Immature natural killer cell (primary cell): ENCODE measurements around the gene ARHGAP12. TPM values are rescaled to one million over a fixed set of nuclear protein-coding genes. Genes with fewer than 3 reads are reported as not detected.
A peak's percentile ranks its signal among the peaks of the same experiment; 100 is the strongest.
"Not testable (repeated sequence)": the region's sequence is repeated elsewhere in the genome, so short reads cannot be mapped to it uniquely, and the experiment has no call there.

Experiments
- DNase-seq, 3 donors: peaks; one replicate each; pipeline ENCODE4 v3.0.0; 2022; ENCODE audit warnings: mixed read lengths in 1 of 3
- H3K27ac Mint-ChIP-seq, 6 donors: one replicate each; pipeline ENCODE4 v1.8.0; 2020; ENCODE audit warnings: mixed read lengths in 6 of 6, mild to moderate bottlenecking in 5 of 6, inconsistent platforms in 4 of 6, moderate library complexity in 3 of 6
- H3K27me3 Mint-ChIP-seq, 3 donors: one replicate each; pipeline ENCODE4 v1.8.0; 2020 to 2021; ENCODE audit warnings: low read depth in 3 of 3, mild to moderate bottlenecking in 3 of 3, mixed read lengths in 3 of 3, moderate library complexity in 3 of 3, inconsistent platforms in 1 of 3
- H3K36me3 Mint-ChIP-seq, 3 donors: one replicate each; pipeline ENCODE4 v1.8.0; 2020; ENCODE audit warnings: mixed read lengths in 3 of 3, inconsistent platforms in 2 of 3, mild to moderate bottlenecking in 2 of 3
- H3K4me1 Mint-ChIP-seq, 2 donors: one replicate each; pipeline ENCODE4 v1.8.0; 2020; ENCODE audit warnings: inconsistent platforms in 2 of 2, mild to moderate bottlenecking in 2 of 2, mixed read lengths in 2 of 2, moderate library complexity in 1 of 2
- H3K4me3 Mint-ChIP-seq, 5 donors: one replicate each; pipeline ENCODE4 v1.8.0; 2020; ENCODE audit warnings: mild to moderate bottlenecking in 5 of 5, mixed read lengths in 5 of 5, inconsistent platforms in 3 of 5, moderate library complexity in 3 of 5
- H3K9me3 Mint-ChIP-seq, 6 donors: one replicate each; pipeline ENCODE4 v1.8.0; 2020; ENCODE audit warnings: mild to moderate bottlenecking in 6 of 6, mixed read lengths in 6 of 6, inconsistent platforms in 4 of 6, moderate library complexity in 3 of 6
- polyA plus RNA-seq, 3 donors: library from polyadenylated mRNA; unstranded; fragments of 300-500 nt; fragmentation: Illumina TruSeq; gene quantifications; one replicate each; pipeline ENCODE4 v1.2.3, GENCODE V29; 2021

The ARHGAP12 gene, protein sequence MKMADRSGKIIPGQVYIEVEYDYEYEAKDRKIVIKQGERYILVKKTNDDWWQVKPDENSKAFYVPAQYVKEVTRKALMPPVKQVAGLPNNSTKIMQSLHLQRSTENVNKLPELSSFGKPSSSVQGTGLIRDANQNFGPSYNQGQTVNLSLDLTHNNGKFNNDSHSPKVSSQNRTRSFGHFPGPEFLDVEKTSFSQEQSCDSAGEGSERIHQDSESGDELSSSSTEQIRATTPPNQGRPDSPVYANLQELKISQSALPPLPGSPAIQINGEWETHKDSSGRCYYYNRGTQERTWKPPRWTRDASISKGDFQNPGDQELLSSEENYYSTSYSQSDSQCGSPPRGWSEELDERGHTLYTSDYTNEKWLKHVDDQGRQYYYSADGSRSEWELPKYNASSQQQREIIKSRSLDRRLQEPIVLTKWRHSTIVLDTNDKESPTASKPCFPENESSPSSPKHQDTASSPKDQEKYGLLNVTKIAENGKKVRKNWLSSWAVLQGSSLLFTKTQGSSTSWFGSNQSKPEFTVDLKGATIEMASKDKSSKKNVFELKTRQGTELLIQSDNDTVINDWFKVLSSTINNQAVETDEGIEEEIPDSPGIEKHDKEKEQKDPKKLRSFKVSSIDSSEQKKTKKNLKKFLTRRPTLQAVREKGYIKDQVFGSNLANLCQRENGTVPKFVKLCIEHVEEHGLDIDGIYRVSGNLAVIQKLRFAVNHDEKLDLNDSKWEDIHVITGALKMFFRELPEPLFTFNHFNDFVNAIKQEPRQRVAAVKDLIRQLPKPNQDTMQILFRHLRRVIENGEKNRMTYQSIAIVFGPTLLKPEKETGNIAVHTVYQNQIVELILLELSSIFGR
- polyA plus RNA-seq: 10 to 100 TPM in 1 of 3 donors, 1 to 10 TPM in 2; 6.2 to 11.8 (median 8.1) TPM

DNA sequence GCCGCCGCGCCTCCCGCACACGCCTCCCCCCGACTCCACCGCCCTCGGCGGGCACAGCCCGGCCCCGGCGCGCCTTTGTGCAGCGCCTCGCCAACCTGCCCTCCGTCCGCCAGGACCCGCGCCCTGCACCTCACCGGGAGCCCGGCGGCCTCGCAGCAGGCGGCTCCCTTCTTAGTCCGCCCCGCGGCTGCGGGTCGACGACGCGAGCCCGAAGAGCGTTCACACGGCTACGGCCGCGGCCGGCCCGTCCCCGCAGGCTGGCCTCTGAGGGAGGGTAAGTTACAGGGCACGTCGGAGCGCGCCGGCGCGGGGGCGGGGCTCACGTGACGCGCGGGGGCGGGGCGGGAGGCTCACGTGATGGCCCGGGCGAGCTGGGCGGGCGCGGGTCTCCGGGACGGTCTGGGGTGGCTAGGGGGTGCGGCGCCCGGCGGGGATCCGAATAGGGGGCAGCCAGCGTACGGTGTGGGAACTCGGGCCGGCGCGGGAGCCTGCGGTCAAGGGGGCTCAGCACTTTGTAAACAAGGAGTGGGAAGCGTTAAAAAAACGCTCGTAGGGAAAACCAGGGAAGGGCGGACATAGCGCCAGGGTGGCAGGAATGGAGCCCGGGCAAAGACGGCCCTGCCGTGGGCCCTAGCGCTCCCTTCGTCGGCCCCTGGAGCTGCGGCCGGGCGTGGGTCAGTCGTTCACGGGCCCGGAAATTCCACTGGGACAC lies at the start of gene ARHGAP12:
Gene ARHGAP12 (minus strand): TSS at position 283 of the 712 bp plus-strand sequence. CDS start 19,976 bp downstream, outside the sequence.
- H3K4me1 Mint-ChIP-seq: peaks cover 45 to 63% of the 10 kb centered on the region in 2 donors
- DNase-seq: peak; percentile 81 to 85 (median 83)
- no peaks in the 10 kb centered on the region for H3K36me3 Mint-ChIP-seq
- peaks cover 10 to 28% (median 11%) of the 10 kb centered on the region in 3 donors for H3K27me3 Mint-ChIP-seq
- peak within 1 kb of the TSS; percentile 92 to 95 (median 93) for H3K4me3 Mint-ChIP-seq
- no peaks in the 10 kb centered on the region for H3K9me3 Mint-ChIP-seq
- peak within 1 kb of the TSS; percentile 45 to 90 (median 88) for H3K27ac Mint-ChIP-seq

DNA sequence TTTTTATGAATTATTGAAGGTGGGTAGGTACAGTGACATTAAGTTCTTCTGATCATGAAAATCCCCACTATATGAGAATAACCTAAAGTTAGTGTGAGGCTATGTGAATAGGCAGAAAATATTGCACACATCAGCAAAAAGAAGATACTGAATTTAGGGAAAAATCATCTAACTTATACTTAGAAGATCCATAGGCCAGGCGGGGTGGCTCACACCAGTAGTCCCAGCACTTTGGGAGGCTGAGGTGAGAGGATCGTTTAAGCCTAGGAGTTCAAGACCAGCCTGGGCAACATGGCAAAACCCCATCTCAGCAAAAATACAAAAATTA lies 49.5 kb upstream of the ARHGAP12 start:
- peak overlapping the region in 3 of 5 donors; percentile 44 to 71 (median 59) for H3K4me3 Mint-ChIP-seq
- peaks cover 2 to 13% (median 3%) of the 10 kb centered on the region in 3 donors for H3K27me3 Mint-ChIP-seq
- H3K4me1 Mint-ChIP-seq: peaks cover 15 to 23% of the 10 kb centered on the region in 2 donors
- DNase-seq: no peak
- peaks cover 0 to 10% (median 0%) of the 10 kb centered on the region in 3 donors for H3K36me3 Mint-ChIP-seq
- H3K9me3 Mint-ChIP-seq: no peaks in the 10 kb centered on the region
- H3K27ac Mint-ChIP-seq: no peak overlapping the region

- H3K27ac Mint-ChIP-seq: peak overlapping the region in 3 of 6 donors; percentile 1 to 33 (median 14)
- H3K4me3 Mint-ChIP-seq: peak overlapping the region; percentile 5 to 71 (median 58)
- H3K27me3 Mint-ChIP-seq: peaks cover 2 to 13% (median 3%) of the 10 kb centered on the region in 3 donors
- DNase-seq: peak; percentile 50 to 55 (median 53)
- peaks cover 0 to 6% (median 0%) of the 10 kb centered on the region in 3 donors for H3K36me3 Mint-ChIP-seq
- H3K9me3 Mint-ChIP-seq: no peaks in the 10 kb centered on the region
- H3K4me1 Mint-ChIP-seq: peaks cover 15 to 23% of the 10 kb centered on the region in 2 donors
These were observed 49.0 kb upstream of the ARHGAP12 start for GRCh38 chr10:31977440-31978155.

GRCh38 chr10:31975157-31975765 lies 46.6 kb upstream of the ARHGAP12 start:
- peaks cover 0 to 6% (median 0%) of the 10 kb centered on the region in 3 donors for H3K36me3 Mint-ChIP-seq
- no peaks in the 10 kb centered on the region for H3K9me3 Mint-ChIP-seq
- DNase-seq: no peak
- H3K27me3 Mint-ChIP-seq: peaks cover 2 to 11% (median 3%) of the 10 kb centered on the region in 3 donors
- H3K27ac Mint-ChIP-seq: no peak overlapping the region
- H3K4me3 Mint-ChIP-seq: no peak overlapping the region
- peaks cover 15 to 23% of the 10 kb centered on the region in 2 donors for H3K4me1 Mint-ChIP-seq

- DNase-seq: no peak
These were observed 45.9 kb upstream of the ARHGAP12 start for GRCh38 chr10:31974434-31975124.

DNA sequence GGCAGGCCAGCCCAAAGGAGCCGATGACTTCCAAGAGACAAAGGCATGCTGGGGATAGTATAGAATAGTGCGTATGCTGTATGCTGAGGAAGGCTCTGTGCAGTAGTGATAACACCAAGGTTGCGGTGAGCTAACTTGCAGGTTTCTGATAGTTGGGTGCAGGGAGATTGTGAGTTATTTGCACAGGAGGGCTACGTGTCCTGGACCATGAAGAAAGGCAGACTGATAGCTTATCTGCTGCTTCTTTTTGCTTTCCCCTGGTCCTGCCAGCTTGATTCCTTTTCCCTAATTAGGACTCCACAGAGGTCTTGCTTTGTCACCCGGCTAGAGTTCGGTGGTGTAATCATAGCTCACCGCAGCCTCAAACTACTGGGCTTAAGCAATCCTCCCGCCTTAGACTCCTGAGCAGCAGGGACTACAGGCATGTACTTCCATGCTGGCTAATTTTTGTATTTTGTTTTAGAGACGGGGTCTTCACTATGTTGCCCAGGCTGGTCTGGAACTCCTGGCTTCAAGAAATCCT lies 43.9 kb upstream of the ARHGAP12 start:
- H3K36me3 Mint-ChIP-seq: peaks cover 0 to 6% (median 0%) of the 10 kb centered on the region in 3 donors

More at GRCh38 chr10:31974434-31975124, 45.9 kb upstream of the ARHGAP12 start:
- Mint-ChIP-seq H3K27ac (no peak overlapping the region), H3K27me3 (peaks cover 2 to 10% (median 3%) of the 10 kb centered on the region in 3 donors), H3K4me3 (no peak overlapping the region), H3K9me3 (no peaks in the 10 kb centered on the region), H3K36me3 (peaks cover 0 to 6% (median 0%) of the 10 kb centered on the region in 3 donors), H3K4me1 (peaks cover 15 to 23% of the 10 kb centered on the region in 2 donors)

GRCh38 chr10:31969847-31970246 lies 41.2 kb upstream of the ARHGAP12 start:
- not testable (repeated sequence) for DNase-seq, H3K36me3 Mint-ChIP-seq, H3K9me3 Mint-ChIP-seq, H3K4me1 Mint-ChIP-seq, H3K4me3 Mint-ChIP-seq, H3K27ac Mint-ChIP-seq, H3K27me3 Mint-ChIP-seq

More for the DNA sequence above, 43.9 kb upstream of the ARHGAP12 start:
- no peak overlapping the region for H3K4me3 Mint-ChIP-seq
- H3K4me1 Mint-ChIP-seq: peaks cover 10 to 17% of the 10 kb centered on the region in 2 donors
- H3K27ac Mint-ChIP-seq: no peak overlapping the region
- no peak for DNase-seq
- H3K9me3 Mint-ChIP-seq: no peaks in the 10 kb centered on the region
- H3K27me3 Mint-ChIP-seq: peaks cover 2 to 8% (median 3%) of the 10 kb centered on the region in 3 donors

GRCh38 chr10:31963589-31963980 lies 35.0 kb upstream of the ARHGAP12 start:
- Mint-ChIP-seq H3K36me3 (peaks cover 0 to 2% (median 0%) of the 10 kb centered on the region in 3 donors), H3K27me3 (peaks cover 0 to 2% (median 2%) of the 10 kb centered on the region in 3 donors), H3K4me3 (no peak overlapping the region), H3K27ac (no peak overlapping the region), H3K9me3 (no peaks in the 10 kb centered on the region), H3K4me1 (peaks cover 0 to 21% of the 10 kb centered on the region in 2 donors)
- DNase-seq: no peak

- no peak for DNase-seq
- peaks cover 0 to 2% (median 0%) of the 10 kb centered on the region in 3 donors for H3K36me3 Mint-ChIP-seq
- H3K27me3 Mint-ChIP-seq: peaks cover 0 to 2% (median 2%) of the 10 kb centered on the region in 3 donors
- H3K4me1 Mint-ChIP-seq: peaks cover 0 to 21% of the 10 kb centered on the region in 2 donors
- no peak overlapping the region for H3K4me3 Mint-ChIP-seq
- no peaks in the 10 kb centered on the region for H3K9me3 Mint-ChIP-seq
- H3K27ac Mint-ChIP-seq: peak overlapping the region in 2 of 6 donors; percentile 6 to 41
These were observed 34.4 kb upstream of the ARHGAP12 start for GRCh38 chr10:31962826-31963588.

DNA sequence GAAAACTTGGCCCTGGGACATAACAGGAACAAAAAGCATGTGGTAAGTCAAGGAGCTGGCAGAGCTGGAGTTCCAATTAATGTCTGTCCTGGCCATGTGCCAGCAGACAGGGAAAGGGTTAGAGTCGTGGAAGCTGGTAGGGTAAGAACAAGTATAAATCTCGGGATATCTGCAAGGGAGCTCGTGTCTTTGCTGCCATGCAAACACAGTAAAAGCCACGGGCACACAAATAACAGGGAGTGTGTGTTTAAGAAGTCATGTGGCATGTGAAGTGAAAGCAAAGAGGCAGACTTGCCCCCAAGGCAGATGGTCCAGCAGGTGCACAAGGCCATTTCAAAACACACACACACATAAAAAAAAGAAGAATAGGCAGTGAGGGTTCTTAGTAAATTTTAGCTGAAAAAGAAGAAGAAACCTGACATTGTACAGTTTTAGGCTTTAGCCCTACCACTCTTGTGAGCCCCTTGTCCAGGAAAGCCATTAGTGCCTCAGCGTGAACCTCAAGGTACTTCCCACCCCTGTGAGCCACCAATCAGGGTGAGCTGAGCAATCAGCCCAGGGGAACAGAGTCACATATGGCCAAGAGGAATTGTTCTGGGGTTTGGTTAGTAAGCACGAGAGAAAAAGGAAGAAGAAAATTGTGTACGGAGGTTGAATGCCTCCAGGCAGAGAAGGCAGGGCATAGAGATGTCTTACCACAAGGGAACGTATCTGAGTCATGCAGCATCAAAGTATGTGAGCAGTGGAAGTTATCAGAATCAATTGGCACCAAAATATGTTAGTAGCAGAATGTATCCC lies 32.8 kb upstream of the ARHGAP12 start:
- Mint-ChIP-seq H3K4me1 (peaks cover 0 to 21% of the 10 kb centered on the region in 2 donors), H3K27me3 (peaks cover 0 to 2% (median 2%) of the 10 kb centered on the region in 3 donors), H3K4me3 (peak overlapping the region in 1 of 5 donors; percentile 53), H3K9me3 (no peaks in the 10 kb centered on the region), H3K36me3 (peaks cover 0 to 2% (median under 1%) of the 10 kb centered on the region in 3 donors), H3K27ac (peak overlapping the region in 1 of 6 donors; percentile 61)
- peak in 2 of 3 donors; percentile 3 to 8 for DNase-seq
